Dendritic cell treated with granulocyte-macrophage colony-stimulating factor and Interleukin-4, amounts not matched to agents 40 ng/mL and 50 ng/mL, for 4 days (primary cell): ENCODE measurements around the gene TTLL5.
A peak's percentile ranks its signal among the peaks of the same experiment; 100 is the strongest.

Source experiments
- H3K27ac Mint-ChIP-seq: one replicate; pipeline ENCODE4 v1.8.0; 2022; ENCODE audit warnings: mild to moderate bottlenecking, mixed read lengths
- H3K27me3 Mint-ChIP-seq: one replicate; pipeline ENCODE4 v1.8.0; 2022; ENCODE audit warnings: mild to moderate bottlenecking, mixed read lengths
- H3K36me3 Mint-ChIP-seq: one replicate; pipeline ENCODE4 v1.8.0; 2022; ENCODE audit warnings: low read depth, mixed read lengths
- H3K4me1 Mint-ChIP-seq: one replicate; pipeline ENCODE4 v1.8.0; 2022; ENCODE audit warnings: low read depth, mixed read lengths
- H3K4me3 Mint-ChIP-seq: one replicate; pipeline ENCODE4 v1.8.0; 2022; ENCODE audit warnings: mild to moderate bottlenecking, moderate library complexity, mixed read lengths
- H3K9me3 Mint-ChIP-seq: one replicate; pipeline ENCODE4 v1.8.0; 2022; ENCODE audit warnings: mixed read lengths
- intact Hi-C: fragments of 100-400 bp; cut with micrococcal nuclease; formaldehyde crosslinking; loops from one replicate; pipeline ENCODE4 v1.15.0; 2022

Gene TTLL5

DNA sequence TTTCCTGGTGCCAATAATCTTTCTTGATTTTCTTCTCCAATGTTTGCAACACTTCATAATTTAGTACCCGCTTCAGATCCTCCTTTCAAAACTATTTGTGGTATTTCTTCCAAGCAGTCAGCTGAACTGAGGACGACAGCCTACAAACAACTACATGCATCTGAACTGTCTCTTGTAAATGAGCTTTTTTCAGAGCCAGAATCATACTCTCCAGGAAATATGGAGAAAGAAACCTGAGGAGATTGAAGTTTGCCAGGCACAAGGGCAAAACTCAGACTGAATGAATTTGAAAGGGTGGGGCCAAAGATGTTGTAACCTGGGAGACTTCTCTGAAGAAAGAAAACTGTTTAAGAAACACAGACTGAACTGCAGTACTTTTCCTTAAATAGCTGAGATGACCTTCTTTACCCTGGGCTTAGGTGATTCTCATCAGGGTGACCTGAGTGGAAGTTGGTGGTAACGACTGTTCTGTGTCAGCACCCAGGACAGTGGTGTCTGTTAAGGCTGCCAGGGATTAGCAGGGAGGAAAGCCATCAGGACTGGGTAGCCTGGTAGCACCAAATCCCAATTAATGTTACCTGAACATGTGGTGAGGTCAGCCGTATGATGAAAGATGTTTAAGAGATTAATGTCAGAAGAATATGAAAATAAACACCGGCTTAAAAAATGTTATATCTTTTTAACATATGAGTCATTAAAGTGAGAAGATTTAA lies 225.7 kb downstream of the TTLL5 start:
- H3K9me3 Mint-ChIP-seq: no peaks in the 10 kb centered on the region
- no peaks in the 10 kb centered on the region for H3K27me3 Mint-ChIP-seq
- no peak overlapping the region for H3K4me3 Mint-ChIP-seq
- H3K27ac Mint-ChIP-seq: no peak overlapping the region
- H3K36me3 Mint-ChIP-seq: peaks cover 39% of the 10 kb centered on the region
- H3K4me1 Mint-ChIP-seq: no peaks in the 10 kb centered on the region
- intact Hi-C loops: no loop called here

DNA sequence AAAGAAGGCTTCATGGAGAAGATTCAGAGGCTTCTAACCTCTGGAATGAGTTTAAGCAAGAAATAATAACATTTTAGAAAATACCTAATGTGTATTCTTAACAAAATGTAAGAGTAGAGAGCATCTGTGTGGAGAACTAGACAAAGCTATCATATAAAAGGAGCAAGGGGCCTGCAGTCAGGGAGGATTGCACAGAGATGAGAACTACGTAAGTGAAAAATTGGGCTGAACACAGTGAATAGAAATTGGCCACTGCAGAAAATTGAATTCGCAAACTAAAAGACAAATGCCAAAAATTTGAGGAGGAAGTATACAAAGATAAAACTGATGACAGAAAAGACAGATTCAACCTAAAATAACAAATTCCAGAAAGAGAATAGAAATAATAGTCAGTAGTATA lies 227.9 kb downstream of the TTLL5 start:
- intact Hi-C loops: no loop called here
- Mint-ChIP-seq H3K9me3 (no peaks in the 10 kb centered on the region), H3K27me3 (no peaks in the 10 kb centered on the region), H3K36me3 (peaks cover 22% of the 10 kb centered on the region), H3K4me1 (no peaks in the 10 kb centered on the region), H3K27ac (no peak overlapping the region), H3K4me3 (no peak overlapping the region)

DNA sequence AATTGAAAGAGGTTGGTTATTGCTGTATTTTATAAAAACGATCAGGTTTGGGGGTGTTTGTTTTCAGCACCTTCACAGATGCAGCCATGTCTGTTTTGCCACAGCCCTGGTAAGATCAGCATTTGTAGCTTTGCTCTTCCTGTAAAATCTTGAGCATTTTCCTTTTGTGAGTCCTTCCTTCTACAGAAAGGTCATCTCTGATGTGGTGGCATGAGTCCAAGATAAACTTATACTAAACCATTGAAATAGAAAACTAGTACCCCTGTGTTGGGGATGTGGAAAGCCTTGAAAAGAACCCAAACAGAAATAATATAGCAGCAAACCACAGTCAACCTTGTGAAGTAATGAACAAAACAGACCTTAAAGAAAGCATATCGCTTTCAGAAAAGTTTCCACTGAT lies 235.3 kb downstream of the TTLL5 start:
- Mint-ChIP-seq H3K9me3 (no peaks in the 10 kb centered on the region), H3K4me1 (peaks cover 5% of the 10 kb centered on the region), H3K27me3 (no peaks in the 10 kb centered on the region), H3K36me3 (no peaks in the 10 kb centered on the region), H3K4me3 (no peak overlapping the region), H3K27ac (no peak overlapping the region)
- intact Hi-C loops: no loop called here

DNA sequence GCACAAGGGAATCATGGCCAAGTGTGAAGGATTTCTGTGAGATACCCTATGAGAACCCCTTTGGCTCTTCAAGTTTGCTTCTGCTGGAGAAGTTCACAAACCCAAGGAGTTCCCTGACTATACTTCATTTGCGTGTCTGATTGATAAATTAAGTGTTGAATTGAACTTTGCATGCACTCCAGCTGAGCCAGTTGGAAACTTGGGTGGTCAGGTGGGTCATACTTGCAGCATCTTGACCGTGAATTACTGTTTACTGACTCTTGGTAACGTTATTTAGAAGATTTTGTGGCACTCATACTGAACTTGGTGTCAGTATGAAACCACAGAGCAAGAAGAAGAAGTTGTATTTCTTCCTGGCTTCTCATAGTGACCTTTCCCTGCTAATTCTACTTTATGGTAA lies 243.3 kb downstream of the TTLL5 start:
- peaks cover 30% of the 10 kb centered on the region for H3K4me1 Mint-ChIP-seq
- H3K27me3 Mint-ChIP-seq: no peaks in the 10 kb centered on the region
- no peaks in the 10 kb centered on the region for H3K9me3 Mint-ChIP-seq
- no peak overlapping the region for H3K4me3 Mint-ChIP-seq
- H3K36me3 Mint-ChIP-seq: peaks cover 21% of the 10 kb centered on the region
- no peak overlapping the region for H3K27ac Mint-ChIP-seq
- intact Hi-C loops: no loop called here

DNA sequence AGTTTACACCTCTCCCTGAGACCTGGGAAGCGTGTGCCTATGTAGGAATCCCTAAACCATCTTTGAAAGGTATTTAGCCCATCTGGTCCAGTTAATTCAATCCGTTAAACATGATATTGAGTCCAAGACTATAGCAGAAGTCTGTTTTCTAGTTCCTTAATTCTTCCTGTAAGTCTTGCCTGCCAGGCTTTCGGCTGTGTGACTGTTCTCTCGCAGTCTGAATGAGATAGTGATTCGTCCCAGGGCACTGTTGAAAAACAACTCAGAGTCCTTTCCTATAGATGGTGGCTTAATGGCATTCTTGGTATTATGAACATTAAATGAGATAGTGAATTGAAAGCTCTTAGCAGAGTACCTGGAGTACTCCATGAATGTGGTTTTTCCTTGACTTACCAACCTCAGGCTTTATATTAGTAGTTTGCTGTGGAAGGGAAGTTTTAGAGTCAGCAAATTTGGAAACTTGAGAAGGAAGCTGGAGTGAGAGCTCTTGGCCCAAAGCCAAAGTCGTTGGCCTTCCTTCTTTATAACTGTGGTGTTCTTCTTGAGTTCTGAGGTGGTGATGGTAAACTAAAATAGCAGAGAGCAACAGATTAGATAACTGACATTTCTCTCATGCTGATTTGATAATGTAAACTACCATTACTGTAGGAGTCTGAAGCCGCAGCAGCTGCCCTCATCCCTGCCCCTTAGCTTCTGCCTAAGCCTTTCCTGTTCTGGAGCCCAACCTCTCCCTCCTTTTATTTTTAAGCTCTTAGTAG lies 244.3 kb downstream of the TTLL5 start:
- H3K9me3 Mint-ChIP-seq: no peaks in the 10 kb centered on the region
- H3K27me3 Mint-ChIP-seq: no peaks in the 10 kb centered on the region
- H3K27ac Mint-ChIP-seq: peak overlapping the region; percentile 57
- intact Hi-C loops: loop anchor here (1.0 kb wide), 1 partner anchor 77 kb away; no protein-coding TSS in a partner anchor
- H3K36me3 Mint-ChIP-seq: peaks cover 28% of the 10 kb centered on the region
- peaks cover 26% of the 10 kb centered on the region for H3K4me1 Mint-ChIP-seq
- H3K4me3 Mint-ChIP-seq: peak overlapping the region; percentile 2

DNA sequence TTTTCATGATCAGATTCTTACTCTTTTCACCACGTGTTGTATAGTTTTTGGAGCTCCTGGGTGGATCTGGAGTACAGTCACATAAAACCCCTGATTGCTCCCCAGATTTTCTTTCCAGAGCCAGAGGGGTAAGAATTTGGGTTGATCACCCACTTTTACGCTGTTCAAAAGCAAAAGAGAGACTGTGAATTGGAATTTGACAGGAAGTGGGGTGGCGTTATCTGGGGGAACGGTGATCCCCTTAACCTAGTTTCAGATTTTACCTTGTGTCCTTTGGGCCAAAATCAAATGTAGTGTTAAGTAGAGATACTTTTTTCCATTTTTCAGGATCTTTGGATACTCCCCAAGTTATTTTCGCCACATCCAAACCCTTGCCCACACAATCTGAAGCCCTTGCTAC lies 245.2 kb downstream of the TTLL5 start:
- H3K4me3 Mint-ChIP-seq: no peak overlapping the region
- H3K4me1 Mint-ChIP-seq: peaks cover 26% of the 10 kb centered on the region
- H3K27ac Mint-ChIP-seq: no peak overlapping the region
- intact Hi-C loops: no loop called here
- no peaks in the 10 kb centered on the region for H3K9me3 Mint-ChIP-seq
- peaks cover 28% of the 10 kb centered on the region for H3K36me3 Mint-ChIP-seq
- H3K27me3 Mint-ChIP-seq: no peaks in the 10 kb centered on the region

DNA sequence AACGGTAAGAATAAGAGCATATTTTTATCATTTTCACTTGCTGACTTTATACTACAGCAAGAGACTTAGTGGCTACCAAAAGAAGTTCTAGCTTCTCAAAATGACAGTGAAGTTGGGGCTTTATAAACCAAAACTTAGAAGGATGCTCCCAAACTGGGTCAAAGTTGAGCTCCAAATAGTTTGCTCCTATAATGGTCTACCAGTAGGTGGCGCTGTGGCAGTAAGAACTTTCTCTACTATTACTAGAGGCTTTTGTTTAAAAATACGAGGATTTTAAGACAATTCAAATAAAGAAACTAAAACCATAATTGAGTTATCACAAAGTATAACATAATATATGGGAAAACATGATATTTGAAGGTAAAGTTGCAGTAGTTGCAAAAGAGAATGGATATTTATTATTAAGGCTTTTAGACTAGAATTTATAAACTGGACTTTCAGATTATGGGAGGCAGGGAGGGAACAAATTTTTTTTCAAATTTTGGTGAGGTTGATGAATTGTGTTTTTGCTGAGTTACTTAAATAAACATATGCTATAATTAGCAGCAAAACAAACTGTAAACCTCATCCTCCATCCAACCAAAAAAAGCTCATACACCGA lies 245.7 kb downstream of the TTLL5 start:
- Mint-ChIP-seq H3K4me3 (no peak overlapping the region), H3K27me3 (no peaks in the 10 kb centered on the region), H3K36me3 (peaks cover 29% of the 10 kb centered on the region), H3K4me1 (peaks cover 26% of the 10 kb centered on the region), H3K27ac (no peak overlapping the region), H3K9me3 (no peaks in the 10 kb centered on the region)
- intact Hi-C loops: no loop called here

DNA sequence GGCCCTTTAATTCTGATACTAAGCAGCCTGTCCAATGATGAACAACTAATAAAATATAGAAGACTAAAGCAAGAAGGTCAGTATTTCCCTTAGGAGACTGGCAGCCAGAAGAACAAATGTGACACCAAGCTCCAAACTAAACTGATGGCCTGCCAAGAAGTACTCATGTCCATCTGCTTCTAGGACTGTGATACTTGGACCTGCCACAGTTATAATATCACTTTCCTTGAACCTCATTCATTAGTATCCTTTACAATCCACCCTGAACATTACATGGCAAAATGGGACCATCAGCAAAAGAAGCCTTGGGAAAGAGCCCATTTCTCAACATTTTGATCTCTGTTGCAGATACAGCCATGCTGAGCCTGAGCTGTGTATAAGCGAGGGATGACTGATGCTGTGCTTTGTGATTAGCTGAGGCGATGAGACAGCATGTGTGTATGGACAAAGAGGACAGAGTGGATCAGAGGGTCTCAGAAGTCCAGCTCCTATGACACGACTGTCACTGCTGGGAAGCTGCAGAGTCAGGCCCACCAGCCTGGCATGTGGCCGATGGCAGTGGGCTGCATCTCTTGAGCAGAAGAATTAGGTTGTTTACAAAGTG lies 246.8 kb downstream of the TTLL5 start:
- intact Hi-C loops: no loop called here
- H3K4me3 Mint-ChIP-seq: no peak overlapping the region
- no peak overlapping the region for H3K27ac Mint-ChIP-seq
- peaks cover 26% of the 10 kb centered on the region for H3K4me1 Mint-ChIP-seq
- H3K36me3 Mint-ChIP-seq: peaks cover 35% of the 10 kb centered on the region
- H3K9me3 Mint-ChIP-seq: no peaks in the 10 kb centered on the region
- H3K27me3 Mint-ChIP-seq: no peaks in the 10 kb centered on the region

DNA sequence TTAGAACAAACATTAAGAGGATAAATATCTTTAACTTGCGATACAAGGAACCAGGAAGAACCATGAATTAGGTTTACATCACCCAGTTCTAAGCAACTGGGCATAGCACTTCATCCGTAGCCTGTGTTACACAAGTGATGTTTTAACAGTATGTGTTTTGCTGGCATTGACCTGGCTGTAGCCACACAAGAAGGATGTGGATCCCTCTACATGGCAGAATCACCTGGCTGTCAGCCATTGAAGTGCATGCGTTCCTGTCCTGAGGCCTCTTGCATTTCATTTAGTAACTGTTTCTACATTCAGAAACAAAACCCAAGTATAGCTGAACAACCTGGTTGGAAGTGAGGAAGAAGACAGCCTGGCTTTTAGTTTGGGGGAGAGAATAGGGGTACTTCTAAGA lies 248.6 kb downstream of the TTLL5 start:
- Mint-ChIP-seq H3K27me3 (no peaks in the 10 kb centered on the region), H3K27ac (no peak overlapping the region), H3K4me3 (no peak overlapping the region), H3K9me3 (no peaks in the 10 kb centered on the region), H3K36me3 (peaks cover 28% of the 10 kb centered on the region), H3K4me1 (peaks cover 13% of the 10 kb centered on the region)
- intact Hi-C loops: no loop called here

DNA sequence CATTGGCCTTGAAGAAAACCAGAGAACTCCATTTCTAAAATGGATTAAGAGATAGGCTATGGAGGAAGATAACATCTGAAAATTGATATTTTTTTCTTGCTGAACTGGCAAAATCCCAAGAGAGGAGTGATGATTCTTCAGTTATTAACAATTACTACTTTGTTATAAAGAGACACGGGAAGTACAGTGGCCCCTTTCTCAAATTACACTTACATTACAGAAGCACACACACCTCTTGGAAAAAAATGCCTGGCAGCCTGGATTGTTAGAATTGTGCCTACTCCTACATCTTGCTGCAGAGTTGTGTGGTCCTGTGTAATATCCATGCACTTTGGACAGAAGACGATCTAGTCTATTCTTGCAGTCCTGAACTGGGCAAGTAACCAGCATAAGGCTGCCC lies 249.0 kb downstream of the TTLL5 start:
- H3K27me3 Mint-ChIP-seq: no peaks in the 10 kb centered on the region
- no peak overlapping the region for H3K4me3 Mint-ChIP-seq
- peaks cover 28% of the 10 kb centered on the region for H3K36me3 Mint-ChIP-seq
- no peaks in the 10 kb centered on the region for H3K9me3 Mint-ChIP-seq
- intact Hi-C loops: no loop called here
- peaks cover 9% of the 10 kb centered on the region for H3K4me1 Mint-ChIP-seq
- H3K27ac Mint-ChIP-seq: no peak overlapping the region

DNA sequence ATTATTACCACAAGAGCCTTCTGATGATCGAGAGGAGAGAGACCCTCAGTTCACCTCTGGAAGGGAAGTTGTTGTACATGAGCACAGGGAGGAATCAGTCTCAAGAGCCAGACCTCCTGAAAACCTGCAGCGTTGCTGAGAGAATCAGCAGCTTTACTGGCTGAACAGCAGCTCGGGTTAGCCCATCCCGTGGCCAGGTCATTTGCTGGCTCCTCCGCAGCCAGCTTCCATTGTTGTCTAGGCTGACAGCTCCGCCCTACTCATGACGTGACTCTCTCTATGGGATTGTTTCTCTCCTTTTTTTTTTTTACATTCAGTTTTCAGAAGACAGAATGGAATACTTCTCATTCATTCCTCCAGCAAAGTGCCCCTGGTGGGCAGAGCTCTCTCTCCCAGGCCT lies 250.8 kb downstream of the TTLL5 start:
- no peak overlapping the region for H3K27ac Mint-ChIP-seq
- H3K4me3 Mint-ChIP-seq: no peak overlapping the region
- peaks cover 34% of the 10 kb centered on the region for H3K36me3 Mint-ChIP-seq
- no peaks in the 10 kb centered on the region for H3K27me3 Mint-ChIP-seq
- intact Hi-C loops: no loop called here
- no peaks in the 10 kb centered on the region for H3K4me1 Mint-ChIP-seq
- no peaks in the 10 kb centered on the region for H3K9me3 Mint-ChIP-seq

DNA sequence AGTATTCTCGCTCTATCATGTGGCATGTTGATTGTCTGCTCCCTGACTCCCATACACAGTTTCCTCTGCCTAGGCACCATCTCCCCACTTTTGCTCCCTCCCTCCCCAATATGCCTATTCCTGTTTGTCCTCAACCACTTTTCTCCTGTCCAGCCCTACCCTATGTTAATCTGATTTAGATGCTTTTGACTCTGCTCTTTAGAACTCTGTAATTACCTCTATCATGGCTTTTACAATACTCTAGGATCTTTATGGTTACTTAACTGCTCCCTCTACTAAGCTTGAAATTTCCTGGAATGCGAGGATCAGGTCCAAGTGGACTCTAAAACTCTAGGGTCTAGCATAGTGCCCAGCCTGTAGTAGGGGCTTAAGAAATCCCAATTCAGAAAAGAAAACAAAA lies 252.1 kb downstream of the TTLL5 start:
- Mint-ChIP-seq H3K4me1 (no peaks in the 10 kb centered on the region), H3K36me3 (peaks cover 39% of the 10 kb centered on the region), H3K27ac (no peak overlapping the region), H3K9me3 (no peaks in the 10 kb centered on the region), H3K4me3 (no peak overlapping the region), H3K27me3 (no peaks in the 10 kb centered on the region)
- intact Hi-C loops: no loop called here

DNA sequence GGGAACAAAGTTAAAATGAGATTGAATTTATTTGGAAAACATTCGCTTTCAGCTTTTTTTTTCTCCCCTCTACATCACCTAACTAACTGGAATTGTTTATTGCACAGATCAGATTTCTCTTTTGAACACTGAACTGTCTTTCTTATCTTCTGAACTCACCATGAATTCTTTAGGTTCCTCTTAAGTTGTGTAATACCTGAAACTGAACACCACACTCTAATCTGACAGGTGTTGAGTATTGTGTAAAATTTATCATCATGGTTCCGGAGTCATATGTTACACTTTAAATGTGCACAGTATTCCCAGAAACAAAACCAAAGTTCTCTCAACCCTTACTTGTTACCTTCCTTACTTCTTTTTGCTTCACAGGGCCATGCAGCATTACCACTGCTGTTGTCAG lies 254.0 kb downstream of the TTLL5 start:
- H3K27me3 Mint-ChIP-seq: no peaks in the 10 kb centered on the region
- H3K9me3 Mint-ChIP-seq: no peaks in the 10 kb centered on the region
- H3K27ac Mint-ChIP-seq: no peak overlapping the region
- no peak overlapping the region for H3K4me3 Mint-ChIP-seq
- intact Hi-C loops: no loop called here
- H3K4me1 Mint-ChIP-seq: no peaks in the 10 kb centered on the region
- peaks cover 21% of the 10 kb centered on the region for H3K36me3 Mint-ChIP-seq

DNA sequence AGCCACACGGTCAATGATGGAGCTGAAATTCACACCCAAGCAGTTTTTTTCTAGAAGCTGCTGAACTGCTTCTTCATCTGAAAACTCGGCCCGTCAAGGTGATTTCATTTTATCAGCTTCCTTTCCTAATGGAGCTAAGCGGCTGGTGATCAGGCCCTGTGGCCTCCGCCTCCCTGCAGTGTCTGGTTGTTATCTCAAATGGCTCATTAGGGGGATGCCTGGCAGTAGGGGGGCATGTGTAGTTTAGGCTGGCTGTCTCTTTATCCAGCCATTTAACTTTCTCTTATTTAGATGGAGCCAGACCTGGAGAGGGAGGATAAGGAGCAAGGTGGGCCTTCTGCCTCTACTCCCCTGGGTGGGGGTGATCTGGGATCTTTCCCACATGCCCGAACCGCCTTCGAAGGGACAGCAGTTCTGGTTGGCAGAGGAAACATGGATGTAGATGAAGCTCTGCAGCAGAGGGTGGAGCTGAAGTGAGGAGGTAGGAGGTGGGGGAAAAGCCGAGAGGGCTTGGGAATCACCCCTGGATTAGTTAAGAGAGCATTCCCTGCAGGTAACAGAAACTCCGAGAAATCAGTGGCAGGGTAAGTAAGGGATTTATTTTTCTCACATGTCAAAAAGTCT lies 256.4 kb downstream of the TTLL5 start:
- Mint-ChIP-seq H3K27me3 (no peaks in the 10 kb centered on the region), H3K9me3 (no peaks in the 10 kb centered on the region), H3K27ac (no peak overlapping the region), H3K4me1 (no peaks in the 10 kb centered on the region), H3K4me3 (no peak overlapping the region), H3K36me3 (peaks cover 14% of the 10 kb centered on the region)
- intact Hi-C loops: no loop called here
